ENCODE data around the gene TTR.

TTR gene

GRCh38 chr18:31577195-31577594, 14.5 kb upstream of the TTR start:
- in situ Hi-C loops (cut with MboI; ENCODE audit: low sequenced_read_pairs), result no loop called here

DNA sequence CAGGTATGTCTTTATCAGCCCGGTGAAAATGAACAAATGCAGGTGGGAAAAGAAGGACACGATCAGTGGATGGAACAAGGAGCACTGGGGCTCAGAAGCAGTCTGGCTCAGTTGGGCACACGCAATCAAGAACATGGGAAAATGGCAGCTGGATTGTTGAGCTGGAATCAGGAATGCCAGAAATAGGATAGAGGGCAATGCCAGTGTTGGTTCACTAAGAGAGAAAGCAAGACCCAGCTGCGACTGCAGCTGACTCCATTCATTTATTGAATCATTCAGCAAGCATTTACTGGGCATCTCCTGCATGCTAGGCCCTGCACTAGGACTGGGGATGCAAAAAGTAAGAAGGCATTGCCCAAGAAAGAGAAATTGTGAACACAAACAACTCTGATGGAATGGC, 13.6 kb upstream of the TTR start:
- in situ Hi-C loops (cut with MboI; ENCODE audit: low sequenced_read_pairs), result no loop called here

DNA sequence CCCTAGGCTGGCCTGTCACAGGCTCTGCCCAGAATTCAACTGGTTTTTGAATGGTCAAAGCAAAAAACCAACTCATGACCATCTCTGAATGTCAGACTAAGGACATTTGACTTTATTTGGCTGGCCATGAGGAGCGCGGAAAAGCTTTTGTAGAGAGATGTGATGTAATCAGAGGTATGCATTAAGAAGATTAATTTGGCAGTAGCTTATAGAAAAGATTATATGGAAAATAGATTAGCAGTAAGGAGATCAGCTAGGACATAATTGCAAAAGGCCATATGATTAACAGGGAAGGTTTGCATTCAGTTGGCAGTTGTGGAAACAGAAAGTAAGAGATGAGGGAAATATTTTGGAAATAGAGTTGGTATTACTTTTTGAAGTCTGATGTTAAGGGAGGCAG, 12.3 kb upstream of the TTR start:
- in situ Hi-C loops (cut with MboI; ENCODE audit: low sequenced_read_pairs), result no loop called here

DNA sequence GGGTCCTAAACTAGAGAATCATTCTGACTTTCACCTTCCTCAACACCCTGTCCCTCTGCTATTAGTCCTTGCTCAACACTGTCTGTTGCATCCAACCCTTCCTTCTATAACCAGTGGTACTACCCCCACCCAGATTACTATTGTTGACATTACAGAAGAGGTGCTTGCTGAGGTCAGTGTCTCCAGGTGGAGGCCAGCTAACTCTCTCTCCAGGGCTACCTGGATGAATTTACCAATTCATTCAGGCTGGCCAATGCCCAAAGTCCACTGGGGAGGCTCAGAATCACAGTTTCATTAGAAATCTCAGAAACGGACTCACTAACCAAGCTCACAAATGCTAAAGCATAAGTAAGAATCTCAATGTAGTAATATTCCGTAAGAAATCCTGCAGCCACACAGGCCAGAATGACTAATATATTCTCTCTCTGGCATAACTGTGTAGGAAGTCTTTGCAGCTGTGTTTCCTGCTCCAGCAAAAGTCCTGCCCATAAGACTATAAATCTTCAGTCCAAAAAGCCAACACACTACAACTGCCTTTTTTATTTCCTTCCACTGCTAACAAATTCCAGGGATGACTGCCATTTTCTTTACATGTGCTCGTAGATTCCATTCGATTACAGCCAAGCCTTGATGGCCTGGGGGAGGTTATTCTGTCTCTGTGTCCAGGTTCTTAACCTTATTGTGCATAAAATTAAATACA, 10.0 kb upstream of the TTR start:
- in situ Hi-C loops (cut with MboI; ENCODE audit: low sequenced_read_pairs), result no loop called here

DNA sequence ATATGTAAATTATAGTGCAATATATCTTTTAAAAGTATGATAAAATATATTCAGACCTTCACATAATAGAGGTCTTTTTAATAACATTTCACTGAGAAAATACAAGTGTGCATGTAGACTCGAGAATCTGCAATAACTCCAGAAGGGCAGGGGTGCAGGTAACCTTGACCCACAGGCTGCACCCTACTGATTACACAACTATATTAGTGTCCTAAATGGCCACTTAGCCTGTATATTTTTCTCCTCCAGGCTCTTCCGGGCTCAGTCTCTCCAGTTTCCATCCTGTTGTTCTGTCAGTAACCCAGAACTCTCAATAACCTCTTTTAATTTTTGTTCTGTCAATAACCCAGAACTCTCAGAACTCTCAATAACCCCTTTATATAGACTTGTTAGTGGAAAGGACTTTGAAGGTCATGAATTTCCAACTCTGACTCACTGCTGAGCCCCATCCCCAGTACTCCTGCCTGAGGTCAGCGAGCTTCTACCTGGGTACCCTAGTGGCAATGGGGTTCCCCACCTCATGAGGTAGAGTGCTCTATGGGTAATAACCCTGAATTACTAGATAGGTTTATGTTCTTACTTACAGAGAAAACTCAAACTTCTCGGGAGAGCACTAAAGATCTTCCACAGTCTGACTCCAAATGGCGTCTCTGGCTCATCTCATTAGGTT, 8.4 kb upstream of the TTR start:
- in situ Hi-C loops (cut with MboI; ENCODE audit: low sequenced_read_pairs), result no loop called here

DNA sequence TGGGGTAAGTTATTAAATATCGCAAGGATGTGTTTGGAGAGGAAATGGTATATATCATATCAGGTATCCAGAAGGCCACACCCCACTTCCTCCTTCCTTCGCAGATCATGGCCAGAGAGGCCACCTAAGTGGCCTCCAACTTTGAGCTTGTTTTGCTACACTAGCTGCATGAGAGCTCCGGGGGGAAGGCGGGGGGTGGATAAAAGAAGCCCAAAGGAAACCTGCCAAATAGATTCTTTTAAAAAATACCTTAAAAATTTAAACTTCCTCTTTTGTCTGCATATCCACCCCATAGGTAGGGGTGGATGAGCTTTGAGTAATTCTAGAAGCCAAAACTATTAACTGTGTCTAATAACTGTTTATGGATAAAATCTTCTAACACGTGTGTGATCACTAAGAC, 5.7 kb upstream of the TTR start:
- in situ Hi-C loops (cut with MboI; ENCODE audit: low sequenced_read_pairs), result no loop called here

DNA sequence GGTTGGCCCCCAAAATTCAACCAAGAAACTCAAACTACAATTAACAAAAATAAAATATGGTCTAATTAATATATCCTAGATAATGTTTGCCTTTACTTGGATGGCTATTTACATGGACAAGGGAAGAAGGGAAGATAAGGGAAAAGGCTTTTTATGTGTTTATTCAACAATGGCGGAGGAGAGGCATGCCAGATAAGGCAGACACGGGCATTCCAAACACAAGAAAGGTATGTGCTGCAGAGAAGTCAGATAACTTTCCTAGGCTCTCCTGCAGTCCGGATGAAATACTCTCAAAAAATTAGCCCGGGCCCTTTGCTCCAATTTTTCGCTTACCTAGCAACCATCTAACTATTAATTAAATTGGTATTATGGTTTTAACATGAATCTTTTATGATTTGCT, 5.1 kb upstream of the TTR start:
- in situ Hi-C loops (cut with MboI; ENCODE audit: low sequenced_read_pairs), result no loop called here

GRCh38 chr18:31587529-31587928, 4.1 kb upstream of the TTR start:
- in situ Hi-C loops (cut with MboI; ENCODE audit: low sequenced_read_pairs), result no loop called here

DNA sequence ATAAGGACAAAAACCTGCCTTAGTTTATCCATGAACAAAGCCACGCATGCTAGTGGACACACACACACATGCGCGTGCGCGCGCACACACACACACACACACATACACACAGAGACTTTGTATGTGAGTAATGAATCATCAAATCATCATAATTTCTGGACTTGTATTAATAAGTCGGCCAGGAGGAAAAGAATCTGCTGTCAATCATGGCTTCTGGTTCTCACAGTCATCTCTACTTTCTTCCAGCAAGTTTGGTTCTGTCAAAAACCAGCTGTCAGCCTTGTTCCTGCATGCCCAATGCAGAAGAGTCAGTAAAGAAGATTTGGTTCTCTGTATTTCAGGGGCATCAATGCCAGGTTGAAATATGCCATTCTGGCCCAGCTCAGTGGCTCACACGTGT, 1.1 kb upstream of the TTR start:
- in situ Hi-C loops (cut with MboI; ENCODE audit: low sequenced_read_pairs), result no loop called here

DNA sequence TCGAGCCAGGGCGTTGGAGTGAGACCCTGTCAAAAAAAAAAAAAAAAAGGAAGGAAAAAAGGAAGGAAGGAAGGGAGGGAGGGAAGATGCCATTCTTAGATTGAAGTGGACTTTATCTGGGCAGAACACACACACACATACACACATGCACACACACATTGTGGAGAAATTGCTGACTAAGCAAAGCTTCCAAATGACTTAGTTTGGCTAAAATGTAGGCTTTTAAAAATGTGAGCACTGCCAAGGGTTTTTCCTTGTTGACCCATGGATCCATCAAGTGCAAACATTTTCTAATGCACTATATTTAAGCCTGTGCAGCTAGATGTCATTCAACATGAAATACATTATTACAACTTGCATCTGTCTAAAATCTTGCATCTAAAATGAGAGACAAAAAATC, 564 bp upstream of the TTR start:
- in situ Hi-C loops (cut with MboI; ENCODE audit: low sequenced_read_pairs), result no loop called here

GRCh38 chr18:31592506-31593157, 955 bp downstream of the TTR start:
- in situ Hi-C loops (cut with MboI; ENCODE audit: low sequenced_read_pairs), result no loop called here

DNA sequence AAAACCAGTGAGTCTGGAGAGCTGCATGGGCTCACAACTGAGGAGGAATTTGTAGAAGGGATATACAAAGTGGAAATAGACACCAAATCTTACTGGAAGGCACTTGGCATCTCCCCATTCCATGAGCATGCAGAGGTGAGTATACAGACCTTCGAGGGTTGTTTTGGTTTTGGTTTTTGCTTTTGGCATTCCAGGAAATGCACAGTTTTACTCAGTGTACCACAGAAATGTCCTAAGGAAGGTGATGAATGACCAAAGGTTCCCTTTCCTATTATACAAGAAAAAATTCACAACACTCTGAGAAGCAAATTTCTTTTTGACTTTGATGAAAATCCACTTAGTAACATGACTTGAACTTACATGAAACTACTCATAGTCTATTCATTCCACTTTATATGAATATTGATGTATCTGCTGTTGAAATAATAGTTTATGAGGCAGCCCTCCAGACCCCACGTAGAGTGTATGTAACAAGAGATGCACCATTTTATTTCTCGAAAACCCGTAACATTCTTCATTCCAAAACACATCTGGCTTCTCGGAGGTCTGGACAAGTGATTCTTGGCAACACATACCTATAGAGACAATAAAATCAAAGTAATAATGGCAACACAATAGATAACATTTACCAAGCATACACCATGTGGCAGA, 3.6 kb downstream of the TTR start:
- in situ Hi-C loops (cut with MboI; ENCODE audit: low sequenced_read_pairs), result no loop called here

- in situ Hi-C loops (cut with MboI; ENCODE audit: low sequenced_read_pairs), result no loop called here
These were observed 4.6 kb downstream of the TTR start for GRCh38 chr18:31596081-31596872.

GRCh38 chr18:31598021-31598805, 6.5 kb downstream of the TTR start:
- in situ Hi-C loops (cut with MboI; ENCODE audit: low sequenced_read_pairs), result no loop called here

- in situ Hi-C loops (cut with MboI; ENCODE audit: low sequenced_read_pairs), result no loop called here
These were observed 11.6 kb downstream of the TTR start for GRCh38 chr18:31603315-31603714.

DNA sequence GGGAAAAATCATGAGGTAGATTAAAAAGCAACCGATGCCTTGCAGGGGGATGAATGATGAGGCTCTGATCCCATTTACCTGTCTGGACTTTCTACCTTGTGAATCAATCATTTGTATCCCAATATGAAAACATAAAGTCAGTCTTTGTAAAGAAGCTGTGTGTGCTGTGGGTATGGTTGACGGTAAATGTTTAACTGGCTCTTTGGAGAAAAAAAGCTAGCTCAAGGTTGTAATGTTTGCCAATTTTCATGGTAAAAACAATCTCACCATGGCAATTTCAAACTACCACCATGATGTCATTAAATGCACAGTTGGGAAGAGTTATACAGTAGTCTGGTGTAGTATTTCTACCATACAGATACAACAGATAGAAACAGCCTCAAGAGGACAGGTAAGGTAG, 14.6 kb downstream of the TTR start:
- in situ Hi-C loops (cut with MboI; ENCODE audit: low sequenced_read_pairs), result no loop called here

DNA sequence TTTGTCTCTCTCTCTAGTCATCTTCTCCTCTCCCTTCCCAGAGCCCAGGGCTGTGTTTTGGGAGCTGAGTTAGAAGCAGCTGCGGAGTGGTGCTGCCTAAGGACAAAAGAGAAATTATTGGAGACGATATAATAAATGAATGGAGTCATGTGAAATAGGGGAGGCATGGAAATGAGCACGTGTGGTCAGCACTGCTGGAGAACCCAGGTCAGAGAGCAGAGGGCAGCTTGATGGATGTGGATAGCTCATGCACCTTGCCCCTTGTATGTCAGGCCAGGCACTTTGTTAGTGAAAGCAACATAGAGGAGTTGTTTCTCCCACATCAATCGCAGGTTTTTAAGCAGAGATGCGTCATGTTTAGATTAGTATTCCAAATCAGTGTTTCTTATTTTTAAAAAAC, 15.7 kb downstream of the TTR start:
- in situ Hi-C loops (cut with MboI; ENCODE audit: low sequenced_read_pairs), result no loop called here

DNA sequence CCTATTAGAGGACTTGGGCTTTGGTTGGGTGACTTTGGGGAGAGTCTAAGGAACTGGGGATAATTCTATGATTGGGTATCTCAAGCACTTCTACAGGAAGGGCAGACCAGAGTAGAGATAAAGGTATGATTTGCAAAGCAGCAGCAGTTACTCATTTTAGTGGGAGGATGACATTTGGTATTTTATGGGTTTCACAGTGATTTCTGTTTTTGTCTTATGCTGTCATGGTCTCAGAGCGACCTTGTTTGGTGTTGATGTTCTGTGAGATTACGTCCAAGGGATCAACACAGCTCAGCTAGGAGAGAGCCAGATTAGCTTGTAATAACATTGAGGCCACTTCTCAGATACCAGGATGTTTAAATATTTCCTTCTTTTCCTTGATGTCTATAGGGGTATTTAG, 18.2 kb downstream of the TTR start:
- in situ Hi-C loops (cut with MboI; ENCODE audit: low sequenced_read_pairs), result no loop called here

- in situ Hi-C loops (cut with MboI; ENCODE audit: low sequenced_read_pairs), result no loop called here
These were observed 18.9 kb downstream of the TTR start for GRCh38 chr18:31610286-31611205.

Data from HL-60/S4 (cell line).